LHCN-M2 (cell line): Measurements from ENCODE around the gene ARRB1. TPM values are rescaled to one million over a fixed set of nuclear protein-coding genes. Genes with fewer than 3 reads are reported as not detected.
A peak's percentile ranks its signal among the peaks of the same experiment; 100 is the strongest.
"Not testable (repeated sequence)": the region's sequence is repeated elsewhere in the genome, so short reads cannot be mapped to it uniquely, and the experiment has no call there.

ENCODE experiments used
- DNase-seq: peaks from one replicate; pipeline ENCODE4 v3.0.0-alpha.2; 2012; ENCODE audit warnings: low read depth
- total RNA-seq: library from RNA; depleted of rRNA; stranded (reverse); fragments of >200 nt; gene quantifications from 2 replicates; pipeline ENCODE4 v1.2.3, GENCODE V29; 2014

ARRB1 gene
- total RNA-seq, 1 experiment from 2014 or later = 22.4 TPM

- DNase-seq = no peak
These were observed 27.3 kb downstream of the ARRB1 start for GRCh38 chr11:75324189-75324588.

- DNase-seq = no peak
These were observed 27.9 kb downstream of the ARRB1 start for GRCh38 chr11:75323609-75324008.

GRCh38 chr11:75320643-75321042 lies 30.8 kb downstream of the ARRB1 start:
- no peak for DNase-seq

GRCh38 chr11:75320046-75320618 lies 31.3 kb downstream of the ARRB1 start:
- DNase-seq = no peak

- DNase-seq = no peak
These were observed 32.2 kb downstream of the ARRB1 start for GRCh38 chr11:75319035-75319877.

- DNase-seq = no peak
These were observed 33.9 kb downstream of the ARRB1 start for GRCh38 chr11:75317446-75318122.

- no peak for DNase-seq
These were observed 36.0 kb downstream of the ARRB1 start for GRCh38 chr11:75315439-75315805.

GRCh38 chr11:75314771-75315438 lies 36.6 kb downstream of the ARRB1 start:
- no peak for DNase-seq

GRCh38 chr11:75313513-75314272 lies 37.8 kb downstream of the ARRB1 start:
- DNase-seq = peak; percentile 83

GRCh38 chr11:75312346-75312745 lies 39.1 kb downstream of the ARRB1 start:
- no peak for DNase-seq

- peak; percentile 80 for DNase-seq
These were observed 39.6 kb downstream of the ARRB1 start for GRCh38 chr11:75311858-75312288.

- DNase-seq = no peak
These were observed 42.5 kb downstream of the ARRB1 start for GRCh38 chr11:75308986-75309385.

GRCh38 chr11:75308116-75308515 lies 43.3 kb downstream of the ARRB1 start:
- no peak for DNase-seq

- DNase-seq = no peak
These were observed 44.4 kb downstream of the ARRB1 start for GRCh38 chr11:75307058-75307457.

GRCh38 chr11:75306529-75306928 lies 44.9 kb downstream of the ARRB1 start:
- no peak for DNase-seq

- no peak for DNase-seq
These were observed 45.5 kb downstream of the ARRB1 start for GRCh38 chr11:75305993-75306392.

GRCh38 chr11:75305452-75305851 lies 46.0 kb downstream of the ARRB1 start:
- no peak for DNase-seq

GRCh38 chr11:75304941-75305340 lies 46.5 kb downstream of the ARRB1 start:
- not testable (repeated sequence) for DNase-seq

- DNase-seq = no peak
These were observed 47.8 kb downstream of the ARRB1 start for GRCh38 chr11:75303544-75304224.

- DNase-seq = no peak
These were observed 49.1 kb downstream of the ARRB1 start for GRCh38 chr11:75302371-75302770.
